Measurements from ENCODE around the gene ESR1. TPM values are rescaled to one million over a fixed set of nuclear protein-coding genes. Genes with fewer than 3 reads are reported as not detected.

ESR1 gene
- total RNA-seq, 1 donor from 2014 or later = not detected

- peaks cover 15% of the 10 kb centered on the region for H3K27me3 Mint-ChIP-seq (ENCODE audit: low read depth)
- TF ChIP-seq, protein P1, sequence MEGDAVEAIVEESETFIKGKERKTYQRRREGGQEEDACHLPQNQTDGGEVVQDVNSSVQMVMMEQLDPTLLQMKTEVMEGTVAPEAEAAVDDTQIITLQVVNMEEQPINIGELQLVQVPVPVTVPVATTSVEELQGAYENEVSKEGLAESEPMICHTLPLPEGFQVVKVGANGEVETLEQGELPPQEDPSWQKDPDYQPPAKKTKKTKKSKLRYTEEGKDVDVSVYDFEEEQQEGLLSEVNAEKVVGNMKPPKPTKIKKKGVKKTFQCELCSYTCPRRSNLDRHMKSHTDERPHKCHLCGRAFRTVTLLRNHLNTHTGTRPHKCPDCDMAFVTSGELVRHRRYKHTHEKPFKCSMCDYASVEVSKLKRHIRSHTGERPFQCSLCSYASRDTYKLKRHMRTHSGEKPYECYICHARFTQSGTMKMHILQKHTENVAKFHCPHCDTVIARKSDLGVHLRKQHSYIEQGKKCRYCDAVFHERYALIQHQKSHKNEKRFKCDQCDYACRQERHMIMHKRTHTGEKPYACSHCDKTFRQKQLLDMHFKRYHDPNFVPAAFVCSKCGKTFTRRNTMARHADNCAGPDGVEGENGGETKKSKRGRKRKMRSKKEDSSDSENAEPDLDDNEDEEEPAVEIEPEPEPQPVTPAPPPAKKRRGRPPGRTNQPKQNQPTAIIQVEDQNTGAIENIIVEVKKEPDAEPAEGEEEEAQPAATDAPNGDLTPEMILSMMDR (IDR thresholded peaks at IDR 0.05; ENCODE audit: unreplicated experiment) = no peak
- no peak overlapping the region for H3K4me3 Mint-ChIP-seq
- no peak overlapping the region for H3K27ac Mint-ChIP-seq
- H3K9me3 Mint-ChIP-seq = peaks cover 17% of the 10 kb centered on the region
- H3K36me3 Mint-ChIP-seq = no peaks in the 10 kb centered on the region
- DNase-seq (ENCODE audit: low spot score in 2 of 2, unreplicated experiment in 2 of 2) = no peak
- H3K4me1 Mint-ChIP-seq = no peaks in the 10 kb centered on the region
These were observed 23.8 kb upstream of the ESR1 start for GRCh38 chr6:151783692-151784091.

DNA sequence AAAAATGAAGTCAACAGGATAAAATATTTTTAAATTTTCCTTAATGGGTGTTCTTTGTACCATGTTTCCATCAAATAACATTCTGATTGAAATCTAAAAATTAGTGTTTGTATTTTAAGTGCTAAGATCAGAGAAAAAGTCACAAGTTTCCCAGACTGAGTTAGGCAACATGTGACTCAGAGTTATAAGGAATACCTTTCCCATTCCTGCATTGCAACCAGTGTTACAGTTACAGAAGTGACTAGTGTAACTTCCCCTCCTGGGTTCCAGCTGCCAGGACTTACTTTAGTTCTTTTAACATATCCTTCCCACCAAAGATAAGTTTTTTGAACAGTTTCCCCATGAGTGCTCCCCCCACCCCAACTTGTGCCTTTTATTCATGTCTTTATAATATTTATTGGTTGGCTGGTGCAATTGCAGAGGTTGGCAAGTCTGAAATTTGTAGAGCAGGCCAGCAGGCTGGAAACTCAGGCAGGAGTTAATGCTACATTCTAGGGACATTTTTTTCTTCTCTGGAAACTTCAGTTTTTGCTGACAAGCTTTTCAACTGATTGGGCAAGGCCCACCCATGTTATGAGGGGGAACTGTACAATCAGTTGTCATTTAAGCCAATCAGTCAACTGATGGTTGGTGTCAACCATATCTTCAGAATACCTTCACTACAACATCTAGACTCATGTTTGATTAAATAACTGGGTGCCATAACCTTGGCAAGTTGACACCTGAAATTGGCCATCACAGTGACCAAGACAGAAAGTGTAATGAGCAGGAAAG is 22.9 kb upstream of the ESR1 start:
- no peak overlapping the region for H3K4me3 Mint-ChIP-seq
- H3K4me1 Mint-ChIP-seq = no peaks in the 10 kb centered on the region
- peaks cover 19% of the 10 kb centered on the region for H3K9me3 Mint-ChIP-seq
- no peaks in the 10 kb centered on the region for H3K36me3 Mint-ChIP-seq
- DNase-seq (ENCODE audit: low spot score in 2 of 2, unreplicated experiment in 2 of 2) = no peak
- H3K27me3 Mint-ChIP-seq (ENCODE audit: low read depth) = peaks cover 15% of the 10 kb centered on the region
- TF ChIP-seq, protein P1 (IDR thresholded peaks at IDR 0.05; ENCODE audit: unreplicated experiment) = no peak
- H3K27ac Mint-ChIP-seq = no peak overlapping the region

- Mint-ChIP-seq H3K9me3 (no peaks in the 10 kb centered on the region), H3K27ac (no peak overlapping the region), H3K4me3 (no peak overlapping the region), H3K36me3 (no peaks in the 10 kb centered on the region), H3K4me1 (no peaks in the 10 kb centered on the region), H3K27me3 (ENCODE audit: low read depth) (peaks cover 40% of the 10 kb centered on the region)
- TF ChIP-seq, protein P1 (IDR thresholded peaks at IDR 0.05; ENCODE audit: unreplicated experiment) = no peak
- DNase-seq (ENCODE audit: low spot score in 2 of 2, unreplicated experiment in 2 of 2) = no peak
These were observed 10.5 kb upstream of the ESR1 start for GRCh38 chr6:151796842-151797530.

DNA sequence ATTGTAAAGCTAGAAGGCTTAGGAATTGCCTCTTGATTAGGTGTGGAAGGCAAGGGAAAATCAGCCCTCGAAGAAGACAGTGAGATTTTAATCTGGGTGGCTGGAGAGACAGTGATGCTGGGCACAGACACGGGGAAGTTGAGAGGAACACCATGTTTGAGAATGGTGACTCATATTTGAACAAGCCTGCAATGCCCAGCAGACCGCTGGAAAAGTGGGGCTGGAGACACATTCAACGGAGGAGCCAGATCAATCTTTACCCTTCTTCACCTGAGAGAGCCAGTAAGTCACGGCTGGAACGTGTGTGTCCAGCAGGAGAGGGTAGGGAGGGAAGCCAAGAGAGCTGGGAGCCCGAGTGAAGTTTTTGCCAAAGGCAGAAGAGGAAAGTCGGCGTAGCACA is 3.7 kb upstream of the ESR1 start:
- Mint-ChIP-seq H3K9me3 (no peaks in the 10 kb centered on the region), H3K27ac (no peak overlapping the region), H3K4me3 (no peak overlapping the region)

GRCh38 chr6:151804585-151805285 is 2.7 kb upstream of the ESR1 start:
- H3K27me3 Mint-ChIP-seq (ENCODE audit: low read depth) = peaks cover 90% of the 10 kb centered on the region
- no peak overlapping the region for H3K27ac Mint-ChIP-seq
- H3K36me3 Mint-ChIP-seq = no peaks in the 10 kb centered on the region
- H3K4me3 Mint-ChIP-seq = no peak overlapping the region
- no peaks in the 10 kb centered on the region for H3K9me3 Mint-ChIP-seq
- no peak for DNase-seq (ENCODE audit: low spot score in 2 of 2, unreplicated experiment in 2 of 2)
- peaks cover 13% of the 10 kb centered on the region for H3K4me1 Mint-ChIP-seq
- TF ChIP-seq, protein P1 (IDR thresholded peaks at IDR 0.05; ENCODE audit: unreplicated experiment) = no peak

More for the DNA sequence above, 3.7 kb upstream of the ESR1 start:
- no peak for DNase-seq (ENCODE audit: low spot score in 2 of 2, unreplicated experiment in 2 of 2)
- Mint-ChIP-seq H3K36me3 (no peaks in the 10 kb centered on the region), H3K27me3 (ENCODE audit: low read depth) (peaks cover 90% of the 10 kb centered on the region), H3K4me1 (peaks cover 8% of the 10 kb centered on the region)
- TF ChIP-seq, protein P1 (IDR thresholded peaks at IDR 0.05; ENCODE audit: unreplicated experiment) = no peak
